AG10803 (cell line): ENCODE measurements around the gene RANBP10.

Experiments used
- DNase-seq: peaks from one replicate; pipeline ENCODE4 v3.0.0; 2010; ENCODE audit warnings: low read depth
- H3K4me3 ChIP-seq: 2 replicates; pipeline ENCODE4 v1.5.1; 2011; ENCODE audit warnings: mild to moderate bottlenecking, low read length, control low read depth
- TF ChIP-seq, protein P1 (sequence below): conservative IDR thresholded peaks from 2 replicates; pipeline ENCODE4 v1.5.1; 2011; ENCODE audit warnings: mild to moderate bottlenecking, low read length, control low read depth, inconsistent platforms

The RANBP10 gene

DNA sequence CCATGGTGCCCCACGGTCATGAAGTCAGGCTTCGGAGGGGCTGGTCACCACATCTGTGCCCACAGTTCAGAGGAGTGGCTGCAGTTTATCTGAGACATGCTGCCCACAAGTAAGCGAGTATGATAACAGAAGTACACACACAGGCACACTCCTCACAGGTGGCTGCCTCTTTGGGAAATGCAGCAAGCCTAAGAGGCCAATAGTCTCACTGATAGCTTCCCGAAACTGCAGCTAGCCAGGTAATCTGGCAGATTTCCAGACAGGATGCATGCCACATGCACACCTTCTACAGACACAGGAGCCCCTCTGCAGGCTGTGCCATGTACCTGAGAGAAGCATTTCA lies 74.6 kb downstream of the RANBP10 start:
- DNase-seq, result no peak
- no peak overlapping the region for H3K4me3 ChIP-seq
- TF ChIP-seq, protein P1, sequence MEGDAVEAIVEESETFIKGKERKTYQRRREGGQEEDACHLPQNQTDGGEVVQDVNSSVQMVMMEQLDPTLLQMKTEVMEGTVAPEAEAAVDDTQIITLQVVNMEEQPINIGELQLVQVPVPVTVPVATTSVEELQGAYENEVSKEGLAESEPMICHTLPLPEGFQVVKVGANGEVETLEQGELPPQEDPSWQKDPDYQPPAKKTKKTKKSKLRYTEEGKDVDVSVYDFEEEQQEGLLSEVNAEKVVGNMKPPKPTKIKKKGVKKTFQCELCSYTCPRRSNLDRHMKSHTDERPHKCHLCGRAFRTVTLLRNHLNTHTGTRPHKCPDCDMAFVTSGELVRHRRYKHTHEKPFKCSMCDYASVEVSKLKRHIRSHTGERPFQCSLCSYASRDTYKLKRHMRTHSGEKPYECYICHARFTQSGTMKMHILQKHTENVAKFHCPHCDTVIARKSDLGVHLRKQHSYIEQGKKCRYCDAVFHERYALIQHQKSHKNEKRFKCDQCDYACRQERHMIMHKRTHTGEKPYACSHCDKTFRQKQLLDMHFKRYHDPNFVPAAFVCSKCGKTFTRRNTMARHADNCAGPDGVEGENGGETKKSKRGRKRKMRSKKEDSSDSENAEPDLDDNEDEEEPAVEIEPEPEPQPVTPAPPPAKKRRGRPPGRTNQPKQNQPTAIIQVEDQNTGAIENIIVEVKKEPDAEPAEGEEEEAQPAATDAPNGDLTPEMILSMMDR, result no peak

DNA sequence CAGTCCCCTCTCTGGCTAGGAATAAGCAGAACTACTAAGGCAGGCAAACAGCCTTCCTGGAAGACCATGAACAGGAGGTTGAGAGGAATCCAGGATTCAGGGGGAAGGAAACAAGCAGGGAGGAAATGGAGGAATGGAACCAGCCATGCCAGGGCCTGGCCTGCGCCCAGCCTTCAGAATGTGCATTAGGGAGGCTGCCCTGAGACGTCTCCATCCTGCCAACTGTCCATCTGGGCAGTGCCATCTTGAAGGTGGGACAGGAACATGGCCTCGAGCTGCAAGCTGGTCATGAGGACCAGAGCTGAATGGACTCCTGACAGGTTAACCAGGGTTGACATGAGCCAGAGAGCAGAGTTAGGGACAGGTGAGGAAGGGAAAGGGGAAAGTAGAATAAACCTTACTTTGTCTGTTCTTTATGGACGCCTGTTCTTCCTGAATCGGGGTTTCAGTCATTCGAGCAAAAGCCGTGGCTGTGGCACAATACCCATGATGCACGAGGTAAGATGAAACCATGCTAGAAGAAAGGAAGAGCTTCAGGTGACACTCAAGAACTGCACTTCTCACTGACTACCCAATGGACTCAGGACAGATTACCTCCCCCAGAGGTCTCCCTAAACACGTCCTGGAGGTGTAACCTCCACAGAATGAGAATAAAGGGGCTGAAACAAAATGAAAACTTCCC lies 75.1 kb downstream of the RANBP10 start:
- DNase-seq, result no peak
- no peak overlapping the region for H3K4me3 ChIP-seq
- TF ChIP-seq, protein P1, result no peak

DNA sequence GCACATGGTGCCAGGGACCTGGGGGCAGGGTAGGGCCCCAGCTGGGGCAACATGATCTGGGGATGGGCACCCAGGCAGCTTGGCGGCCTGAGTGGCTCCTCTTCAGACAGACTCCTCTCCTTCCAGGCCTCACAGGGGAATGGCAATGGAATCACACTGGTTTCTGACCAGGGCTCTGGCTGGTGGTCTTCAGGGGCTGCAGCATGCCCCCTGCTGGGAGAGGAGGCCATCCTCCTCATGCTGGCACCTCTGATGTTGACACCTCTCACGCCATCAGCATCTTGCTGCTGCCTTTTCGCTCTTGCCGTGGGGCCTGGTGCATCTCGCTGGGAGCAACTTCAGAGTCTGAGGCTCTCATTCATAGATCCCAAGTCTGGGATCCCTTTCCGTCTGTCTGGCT lies 76.0 kb downstream of the RANBP10 start:
- TF ChIP-seq, protein P1, result no peak
- no peak for DNase-seq

DNA sequence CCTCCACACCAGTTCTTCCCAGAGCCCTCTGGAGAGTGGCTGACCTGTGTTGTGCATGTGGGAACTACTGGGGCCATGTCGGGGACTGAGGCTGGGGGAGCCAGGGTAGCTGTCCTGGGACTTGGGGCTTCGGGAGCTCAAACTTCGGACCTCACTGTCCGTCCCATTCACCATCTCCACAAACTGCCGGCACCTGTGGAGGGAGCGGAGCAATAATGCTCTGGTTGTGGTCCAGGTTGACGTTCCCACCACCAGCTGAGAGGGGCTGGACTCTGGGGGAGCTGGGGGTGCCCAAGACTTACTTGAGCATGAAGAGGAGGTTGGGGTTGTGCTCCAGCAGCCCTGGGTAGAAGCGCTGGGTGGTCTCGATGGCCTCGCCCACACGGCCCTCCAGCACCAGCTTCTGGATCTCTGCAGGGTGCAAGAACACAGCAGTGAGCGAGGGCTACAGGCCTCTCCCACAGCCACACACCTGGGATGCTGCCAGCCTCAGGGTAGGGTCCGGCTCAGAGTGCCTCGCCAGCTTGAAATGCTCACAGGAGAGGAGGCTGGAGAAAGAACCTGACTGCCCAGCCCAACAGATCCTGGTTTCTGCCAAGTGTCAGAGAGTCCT lies 76.6 kb downstream of the RANBP10 start:
- H3K4me3 ChIP-seq, result no peak overlapping the region
- no peak for DNase-seq
- TF ChIP-seq, protein P1, result no peak

More for the DNA sequence above, 76.0 kb downstream of the RANBP10 start:
- no peak overlapping the region for H3K4me3 ChIP-seq

- H3K4me3 ChIP-seq, result no peak overlapping the region
- no peak for DNase-seq
- TF ChIP-seq, protein P1, result no peak
These were observed 78.6 kb downstream of the RANBP10 start for GRCh38 chr16:67727521-67728485.

DNA sequence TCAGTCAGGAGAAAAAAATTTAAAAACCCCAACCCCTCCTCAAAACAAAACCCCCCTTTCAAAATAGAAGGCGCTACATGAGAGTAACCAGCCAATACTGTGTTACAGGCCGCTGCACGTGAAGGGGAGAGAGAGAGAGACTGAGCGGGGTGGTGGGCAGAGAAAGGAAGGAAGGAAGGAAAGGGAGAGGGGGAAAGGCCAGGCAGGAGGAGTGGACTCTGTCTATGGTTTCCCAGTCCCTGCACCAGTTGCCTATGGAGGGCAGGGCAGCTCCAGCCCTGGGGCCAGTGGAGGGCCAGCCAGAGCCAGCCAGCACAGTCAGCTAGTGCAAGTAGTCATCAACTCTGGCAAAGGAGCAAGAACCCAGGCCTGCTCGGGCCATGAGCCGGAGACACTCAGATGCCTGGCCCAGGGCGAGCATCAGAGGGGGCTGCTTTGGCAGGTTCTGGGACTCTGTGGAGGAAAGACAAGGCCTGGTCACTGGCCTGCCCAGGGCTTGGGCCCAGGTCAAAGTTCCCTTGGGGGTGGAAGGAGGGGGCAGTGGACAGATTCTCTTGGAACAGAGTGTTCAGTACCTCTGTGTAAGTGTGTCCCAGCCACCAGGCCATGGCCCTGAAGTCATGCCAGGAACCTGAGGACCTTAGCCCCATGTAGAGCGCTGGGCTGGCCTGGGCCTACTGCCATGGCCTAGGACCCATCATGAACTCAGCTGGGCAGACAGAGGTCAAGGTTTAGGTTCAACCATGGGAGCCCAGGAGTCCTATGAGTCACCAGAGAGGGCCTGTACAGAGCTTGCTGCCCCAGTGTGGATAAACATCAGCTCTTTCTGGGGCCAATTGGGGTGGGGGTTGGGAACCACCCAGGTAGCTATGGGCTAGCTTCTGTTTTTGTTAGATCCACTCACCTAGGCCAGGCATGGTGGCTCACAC lies 80.0 kb downstream of the RANBP10 start:
- no peak overlapping the region for H3K4me3 ChIP-seq
- no peak for DNase-seq
- TF ChIP-seq, protein P1, result no peak
